ENCODE measurements around the gene RNASE8.

- TF ChIP-seq POLR2A (IDR thresholded peaks at IDR 0.05) (no peak), POLR2AphosphoS5 (IDR thresholded peaks at IDR 0.05) (peak in 1 of 3 donors; percentile 9)
- TF ChIP-seq, protein P1, sequence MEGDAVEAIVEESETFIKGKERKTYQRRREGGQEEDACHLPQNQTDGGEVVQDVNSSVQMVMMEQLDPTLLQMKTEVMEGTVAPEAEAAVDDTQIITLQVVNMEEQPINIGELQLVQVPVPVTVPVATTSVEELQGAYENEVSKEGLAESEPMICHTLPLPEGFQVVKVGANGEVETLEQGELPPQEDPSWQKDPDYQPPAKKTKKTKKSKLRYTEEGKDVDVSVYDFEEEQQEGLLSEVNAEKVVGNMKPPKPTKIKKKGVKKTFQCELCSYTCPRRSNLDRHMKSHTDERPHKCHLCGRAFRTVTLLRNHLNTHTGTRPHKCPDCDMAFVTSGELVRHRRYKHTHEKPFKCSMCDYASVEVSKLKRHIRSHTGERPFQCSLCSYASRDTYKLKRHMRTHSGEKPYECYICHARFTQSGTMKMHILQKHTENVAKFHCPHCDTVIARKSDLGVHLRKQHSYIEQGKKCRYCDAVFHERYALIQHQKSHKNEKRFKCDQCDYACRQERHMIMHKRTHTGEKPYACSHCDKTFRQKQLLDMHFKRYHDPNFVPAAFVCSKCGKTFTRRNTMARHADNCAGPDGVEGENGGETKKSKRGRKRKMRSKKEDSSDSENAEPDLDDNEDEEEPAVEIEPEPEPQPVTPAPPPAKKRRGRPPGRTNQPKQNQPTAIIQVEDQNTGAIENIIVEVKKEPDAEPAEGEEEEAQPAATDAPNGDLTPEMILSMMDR (IDR thresholded peaks at IDR 0.05): no peak
Observed at GRCh38 chr14:21099596-21099985, 42.0 kb downstream of the RNASE8 start.

All from stomach (tissue), 4 donors.